ENCODE data around the gene CYFIP2. TPM values are rescaled to one million over a fixed set of nuclear protein-coding genes. Genes with fewer than 3 reads are reported as not detected.

The CYFIP2 gene
- total and polyA plus RNA-seq, 4 experiments from 2014 or later: 317 to 516 (median 379) TPM

- Histone ChIP-seq H3K27ac (ENCODE audit: low read depth, low read length) (peak overlapping the region; percentile 63), H3K36me3 (ENCODE audit: insufficient read depth, low read length) (peaks cover 61% of the 10 kb centered on the region), H3K27me3 (ENCODE audit: insufficient read depth, low read length) (no peaks in the 10 kb centered on the region), H3K4me1 (ENCODE audit: insufficient read depth, low read length) (peaks cover 98% of the 10 kb centered on the region), H3K4me3 (ENCODE audit: low read length in 2 of 2) (peak overlapping the region in 1 of 2 donors; percentile 15), H3K9me3 (ENCODE audit: control insufficient read depth in 1 of 2, low read length in 2 of 2) (no peaks in the 10 kb centered on the region)
- Mint-ChIP-seq H3K27ac (peak overlapping the region; percentile 90 to 97 (median 93)), H3K36me3 (peaks cover 83 to 85% of the 10 kb centered on the region in 2 donors), H3K4me3 (peak overlapping the region; percentile 64 to 86 (median 79)), H3K9me3 (no peaks in the 10 kb centered on the region), H3K4me1 (peaks cover 64 to 84% (median 75%) of the 10 kb centered on the region in 4 donors), H3K27me3 (no peaks in the 10 kb centered on the region)
- CTCF ChIA-PET (ENCODE audit: partially characterized antibody): interaction anchor here (1.4 to 2.3 kb wide), 3 partner anchors 19 to 50 kb away, joined by 3 to 12 read pairs (median 4); no protein-coding TSS in a partner anchor
- POLR2A ChIA-PET (ENCODE audit: partially characterized antibody): interaction anchor here (0.6 to 27.5 kb wide), 13 partner anchors 9 to 81 kb away, joined by 3 to 1020 read pairs (median 6); partner anchors contain the start of genes ITK and MED7
- intact Hi-C loops (cut with micrococcal nuclease): loop anchor here (1.0 to 2.0 kb wide), 4 partner anchors 9 to 73 kb away; partner anchors contain the start of gene ITK
- peak; percentile 56 to 89 (median 64) for DNase-seq
These were observed 43.3 kb upstream of the CYFIP2 start for GRCh38 chr5:157222506-157223230.

GRCh38 chr5:157225469-157226422 lies 40.2 kb upstream of the CYFIP2 start:
- CTCF ChIA-PET (ENCODE audit: partially characterized antibody): interaction anchor here (0.7 to 3.8 kb wide), 7 partner anchors 13 to 517 kb away, joined by 3 to 26 read pairs (median 3); no protein-coding TSS in a partner anchor
- Mint-ChIP-seq H3K27ac (peak overlapping the region; percentile 81 to 93 (median 91)), H3K9me3 (no peaks in the 10 kb centered on the region), H3K4me3 (peak overlapping the region in 7 of 8 donors; percentile 12 to 85 (median 61)), H3K27me3 (no peaks in the 10 kb centered on the region), H3K4me1 (peaks cover 45 to 66% (median 56%) of the 10 kb centered on the region in 4 donors), H3K36me3 (peaks cover 66 to 80% of the 10 kb centered on the region in 2 donors)
- intact Hi-C loops (cut with micrococcal nuclease): loop anchor here (1.0 kb wide), 1 partner anchor 10 kb away; no protein-coding TSS in a partner anchor
- no peaks in the 10 kb centered on the region for H3K9me3 ChIP-seq (ENCODE audit: control insufficient read depth in 1 of 2, low read length in 2 of 2)
- POLR2A ChIA-PET (ENCODE audit: partially characterized antibody): interaction anchor here (0.6 to 27.5 kb wide), 19 partner anchors 9 to 92 kb away, joined by 3 to 1020 read pairs (median 4); partner anchors contain the start of genes CYFIP2, ITK and MED7
- peaks cover 95% of the 10 kb centered on the region for H3K4me1 ChIP-seq (ENCODE audit: insufficient read depth, low read length)
- peaks cover 63% of the 10 kb centered on the region for H3K36me3 ChIP-seq (ENCODE audit: insufficient read depth, low read length)
- DNase-seq: peak in 2 of 5 donors; percentile 32 to 62
- H3K27me3 ChIP-seq (ENCODE audit: insufficient read depth, low read length): no peaks in the 10 kb centered on the region
- peak overlapping the region; percentile 52 for H3K27ac ChIP-seq (ENCODE audit: low read depth, low read length)
- H3K4me3 ChIP-seq (ENCODE audit: low read length in 2 of 2): no peak overlapping the region

GRCh38 chr5:157230610-157231009 lies 35.3 kb upstream of the CYFIP2 start:
- CTCF ChIA-PET (ENCODE audit: partially characterized antibody): interaction anchor here (1.0 to 1.3 kb wide), 4 partner anchors 16 to 81 kb away, joined by 3 to 4 read pairs (median 4); no protein-coding TSS in a partner anchor
- H3K36me3 Mint-ChIP-seq: peaks cover 69 to 85% of the 10 kb centered on the region in 2 donors
- H3K27me3 ChIP-seq (ENCODE audit: insufficient read depth, low read length): no peaks in the 10 kb centered on the region
- DNase-seq: no peak
- no peak overlapping the region for H3K4me3 ChIP-seq (ENCODE audit: low read length in 2 of 2)
- H3K27ac Mint-ChIP-seq: peak overlapping the region in 6 of 7 donors; percentile 42 to 86 (median 61)
- H3K27me3 Mint-ChIP-seq: no peaks in the 10 kb centered on the region
- intact Hi-C loops (cut with micrococcal nuclease): loop anchor here (1.0 kb wide), 1 partner anchor 7 kb away; no protein-coding TSS in a partner anchor
- POLR2A ChIA-PET (ENCODE audit: partially characterized antibody): interaction anchor here (0.7 to 2.0 kb wide), 11 partner anchors 8 to 83 kb away, joined by 3 to 10 read pairs (median 4); no protein-coding TSS in a partner anchor
- H3K27ac ChIP-seq (ENCODE audit: low read depth, low read length): no peak overlapping the region
- peak overlapping the region in 1 of 8 donors; percentile 39 for H3K4me3 Mint-ChIP-seq
- no peaks in the 10 kb centered on the region for H3K9me3 Mint-ChIP-seq
- peaks cover 76% of the 10 kb centered on the region for H3K36me3 ChIP-seq (ENCODE audit: insufficient read depth, low read length)
- H3K4me1 Mint-ChIP-seq: peaks cover 41 to 72% (median 55%) of the 10 kb centered on the region in 4 donors
- H3K4me1 ChIP-seq (ENCODE audit: insufficient read depth, low read length): peaks cover 90% of the 10 kb centered on the region
- no peaks in the 10 kb centered on the region for H3K9me3 ChIP-seq (ENCODE audit: control insufficient read depth in 1 of 2, low read length in 2 of 2)

- peak overlapping the region; percentile 41 for H3K27ac ChIP-seq (ENCODE audit: low read depth, low read length)
These were observed 33.2 kb upstream of the CYFIP2 start for GRCh38 chr5:157232706-157233105.

GRCh38 chr5:157233515-157233914 lies 32.4 kb upstream of the CYFIP2 start:
- H3K9me3 ChIP-seq (ENCODE audit: control insufficient read depth in 1 of 2, low read length in 2 of 2): no peaks in the 10 kb centered on the region
- Mint-ChIP-seq H3K27ac (peak overlapping the region; percentile 88 to 94 (median 90)), H3K9me3 (no peaks in the 10 kb centered on the region), H3K27me3 (no peaks in the 10 kb centered on the region), H3K36me3 (peaks cover 72 to 88% of the 10 kb centered on the region in 2 donors), H3K4me3 (peak overlapping the region in 4 of 8 donors; percentile 25 to 55 (median 47)), H3K4me1 (peaks cover 32 to 62% (median 47%) of the 10 kb centered on the region in 4 donors)
- peak overlapping the region; percentile 41 for H3K27ac ChIP-seq (ENCODE audit: low read depth, low read length)
- peak; percentile 47 to 83 (median 74) for DNase-seq
- POLR2A ChIA-PET (ENCODE audit: partially characterized antibody): interaction anchor here (0.6 to 2.8 kb wide), 17 partner anchors 12 to 90 kb away, joined by 3 to 14 read pairs (median 5); partner anchors contain the start of genes CYFIP2 and ITK
- CTCF ChIA-PET (ENCODE audit: partially characterized antibody): interaction anchor here (1.6 to 2.3 kb wide), 3 partner anchors 12 to 85 kb away, joined by 5 to 13 read pairs (median 6); no protein-coding TSS in a partner anchor
- H3K27me3 ChIP-seq (ENCODE audit: insufficient read depth, low read length): no peaks in the 10 kb centered on the region
- H3K4me3 ChIP-seq (ENCODE audit: low read length in 2 of 2): no peak overlapping the region
- H3K4me1 ChIP-seq (ENCODE audit: insufficient read depth, low read length): peaks cover 76% of the 10 kb centered on the region
- intact Hi-C loops (cut with micrococcal nuclease): loop anchor here (2.0 kb wide), 1 partner anchor 15 kb away; no protein-coding TSS in a partner anchor
- H3K36me3 ChIP-seq (ENCODE audit: insufficient read depth, low read length): peaks cover 89% of the 10 kb centered on the region

More at GRCh38 chr5:157232706-157233105, 33.2 kb upstream of the CYFIP2 start:
- H3K4me1 ChIP-seq (ENCODE audit: insufficient read depth, low read length): peaks cover 77% of the 10 kb centered on the region
- Mint-ChIP-seq H3K4me1 (peaks cover 32 to 57% (median 46%) of the 10 kb centered on the region in 4 donors), H3K27ac (peak overlapping the region; percentile 88 to 94 (median 90)), H3K27me3 (no peaks in the 10 kb centered on the region), H3K36me3 (peaks cover 64 to 85% of the 10 kb centered on the region in 2 donors), H3K9me3 (no peaks in the 10 kb centered on the region), H3K4me3 (peak overlapping the region in 6 of 8 donors; percentile 25 to 55 (median 48))
- peaks cover 87% of the 10 kb centered on the region for H3K36me3 ChIP-seq (ENCODE audit: insufficient read depth, low read length)
- no peaks in the 10 kb centered on the region for H3K9me3 ChIP-seq (ENCODE audit: control insufficient read depth in 1 of 2, low read length in 2 of 2)
- no peak overlapping the region for H3K4me3 ChIP-seq (ENCODE audit: low read length in 2 of 2)
- H3K27me3 ChIP-seq (ENCODE audit: insufficient read depth, low read length): no peaks in the 10 kb centered on the region
- ChIA-PET CTCF (ENCODE audit: partially characterized antibody) (interaction anchor here (1.6 to 2.1 kb wide), 2 partner anchors 21 to 84 kb away, joined by 5 to 13 read pairs; no protein-coding TSS in a partner anchor), POLR2A (ENCODE audit: partially characterized antibody) (interaction anchor here (1.1 to 2.8 kb wide), 9 partner anchors 11 to 90 kb away, joined by 3 to 14 read pairs (median 9); partner anchors contain the start of genes CYFIP2, ITK and MED7)
- DNase-seq: no peak
- intact Hi-C loops (cut with micrococcal nuclease): loop anchor here (1.0 to 2.0 kb wide), 2 partner anchors 16 to 83 kb away; no protein-coding TSS in a partner anchor

GRCh38 chr5:157236423-157236822 lies 29.5 kb upstream of the CYFIP2 start:
- Histone ChIP-seq H3K27me3 (ENCODE audit: insufficient read depth, low read length) (no peaks in the 10 kb centered on the region), H3K36me3 (ENCODE audit: insufficient read depth, low read length) (peaks cover 87% of the 10 kb centered on the region), H3K4me3 (ENCODE audit: low read length in 2 of 2) (no peak overlapping the region), H3K9me3 (ENCODE audit: control insufficient read depth in 1 of 2, low read length in 2 of 2) (no peaks in the 10 kb centered on the region), H3K4me1 (ENCODE audit: insufficient read depth, low read length) (peaks cover 51% of the 10 kb centered on the region), H3K27ac (ENCODE audit: low read depth, low read length) (no peak overlapping the region)
- ChIA-PET CTCF (ENCODE audit: partially characterized antibody) (interaction anchor here (1.3 to 1.9 kb wide), 3 partner anchors 14 to 89 kb away, joined by 3 to 5 read pairs (median 5); no protein-coding TSS in a partner anchor), POLR2A (ENCODE audit: partially characterized antibody) (interaction anchor here (0.8 to 3.5 kb wide), 7 partner anchors 10 to 57 kb away, joined by 4 to 18 read pairs (median 8); no protein-coding TSS in a partner anchor)
- no peak for DNase-seq
- Mint-ChIP-seq H3K27me3 (no peaks in the 10 kb centered on the region), H3K4me3 (no peak overlapping the region), H3K36me3 (peaks cover 86 to 94% of the 10 kb centered on the region in 2 donors), H3K4me1 (peaks cover 28 to 57% (median 41%) of the 10 kb centered on the region in 4 donors), H3K9me3 (peaks cover 0 to 1% (median 0%) of the 10 kb centered on the region in 8 donors), H3K27ac (peak overlapping the region in 6 of 7 donors; percentile 15 to 88 (median 70))
- intact Hi-C loops (cut with micrococcal nuclease): no loop called here

Measured in CD4-positive, alpha-beta memory T cell (primary cell).